ENCODE measurements around the gene GM2A. TPM values are rescaled to one million over a fixed set of nuclear protein-coding genes. Genes with fewer than 3 reads are reported as not detected.
"Not testable (repeated sequence)": the region's sequence is repeated elsewhere in the genome, so short reads cannot be mapped to it uniquely, and the experiment has no call there.

Gene GM2A
- total RNA-seq, 1 donor from 2014 or later, result 38.7 TPM

DNA sequence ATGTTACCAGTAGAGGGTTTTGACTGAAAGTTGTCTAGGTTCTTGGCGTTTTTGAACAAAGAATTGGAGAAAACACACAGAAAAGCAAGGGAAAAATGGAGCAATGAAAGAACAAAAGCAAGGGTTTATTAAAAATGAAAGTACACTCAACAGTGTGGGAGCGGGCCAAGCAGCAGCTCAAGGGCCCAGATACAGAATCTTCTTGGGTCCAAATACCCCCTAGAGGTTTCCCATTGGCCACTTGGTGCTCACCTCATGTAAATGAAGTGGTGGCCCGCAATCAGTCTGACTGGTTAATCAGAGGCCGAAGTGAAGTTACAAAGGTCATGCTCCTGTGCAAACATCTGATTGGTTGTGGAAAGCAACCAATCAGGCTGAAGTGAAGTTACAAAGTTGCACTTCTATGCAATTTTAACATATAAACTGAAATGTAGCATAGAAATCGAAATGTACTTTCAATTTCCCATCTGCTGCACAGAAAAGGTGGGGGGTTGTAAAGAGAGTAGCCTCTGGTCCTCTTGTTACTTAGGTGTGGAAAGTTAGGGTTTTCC, 1.9 kb upstream of the GM2A start:
- DNase-seq (ENCODE audit: low spot score), result no peak

DNA sequence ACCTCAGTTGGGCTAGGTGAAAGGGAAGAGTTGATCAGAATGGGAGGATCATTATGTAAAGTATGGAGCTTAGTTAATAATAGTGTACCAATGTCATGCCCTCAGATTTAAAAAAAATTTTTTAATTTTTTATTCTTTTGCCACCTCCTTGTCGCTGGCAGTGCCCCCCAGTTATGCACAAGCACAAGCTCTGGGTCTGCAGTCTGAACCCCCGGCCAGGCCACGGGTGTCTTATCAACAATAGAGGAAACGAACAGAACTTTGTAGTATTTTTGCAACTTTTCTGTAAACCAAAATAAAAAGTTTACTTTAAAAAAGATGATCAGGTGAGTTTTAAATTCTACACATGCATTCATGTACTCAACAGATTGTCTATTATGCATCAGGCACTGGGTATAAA, 1.4 kb upstream of the GM2A start:
- no peak for DNase-seq (ENCODE audit: low spot score)

DNA sequence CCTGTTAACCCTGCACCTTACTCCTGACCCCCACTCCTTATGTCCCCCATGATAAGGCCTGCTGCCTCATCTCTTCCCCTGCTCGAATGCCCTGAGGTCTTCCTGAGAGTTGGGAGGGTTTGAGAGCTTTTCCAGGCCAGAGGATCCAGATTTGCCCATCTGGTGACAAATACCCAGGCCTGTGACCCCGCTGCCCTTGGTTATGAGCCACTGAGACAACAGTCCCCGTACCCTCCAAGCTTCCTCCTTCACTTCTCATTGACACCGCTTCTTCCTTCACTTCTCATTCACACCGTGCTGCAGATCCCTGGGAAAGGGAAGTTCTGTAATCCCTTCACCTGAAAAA, 593 bp downstream of the GM2A start:
- DNase-seq (ENCODE audit: low spot score), result no peak

DNA sequence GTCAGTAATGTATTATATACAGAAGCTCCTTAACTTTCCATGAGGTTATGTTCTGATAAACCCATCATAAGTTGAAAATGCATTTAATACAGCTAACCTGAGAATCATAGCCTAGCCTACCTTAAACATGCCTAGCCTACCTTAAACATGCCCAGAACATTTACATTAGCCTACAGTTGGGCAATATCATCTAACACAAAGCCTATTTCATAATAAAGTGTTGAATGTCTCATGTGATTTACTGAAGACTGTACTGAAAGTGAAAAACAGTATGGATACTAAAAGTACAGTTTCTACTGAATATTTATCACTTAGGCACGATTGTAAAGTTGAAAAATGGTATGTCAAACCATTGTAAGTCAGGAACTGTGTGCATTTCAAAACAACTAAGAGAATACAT, 1.6 kb downstream of the GM2A start:
- DNase-seq (ENCODE audit: low spot score), result no peak

- DNase-seq (ENCODE audit: low spot score), result not testable (repeated sequence)
Measured at GRCh38 chr5:151254990-151255389, 2.0 kb downstream of the GM2A start.

DNA sequence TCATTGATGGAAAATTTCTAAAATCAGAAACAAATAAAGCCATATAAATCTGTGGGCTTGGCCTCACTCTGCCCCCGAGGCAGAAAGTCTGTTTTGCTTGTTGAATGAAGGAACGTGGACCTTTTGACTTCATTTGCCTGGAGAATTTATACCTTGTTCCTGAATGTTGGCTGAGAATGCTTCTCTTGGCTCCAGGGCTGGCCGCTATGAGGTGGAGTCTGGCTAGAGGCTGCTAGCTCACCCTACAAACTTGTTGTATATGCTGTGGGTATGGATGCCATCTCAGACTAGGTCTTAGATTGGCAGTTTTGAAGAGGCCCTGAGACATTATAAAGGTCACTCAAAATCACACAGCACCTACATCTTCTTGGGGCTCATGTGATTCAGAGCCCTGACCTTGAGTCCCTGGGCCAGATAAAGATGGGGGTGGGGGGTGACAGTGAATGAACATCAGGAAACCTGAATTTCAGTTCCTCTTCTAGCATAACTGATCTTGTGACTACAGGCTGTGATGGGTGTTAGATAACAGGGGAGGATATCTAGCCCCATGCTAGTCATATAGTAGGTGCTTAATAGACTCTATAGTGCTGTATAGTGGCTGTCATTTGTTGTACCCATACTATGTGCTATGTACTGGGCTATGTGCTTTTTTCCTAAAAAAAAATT, 2.8 kb downstream of the GM2A start:
- DNase-seq (ENCODE audit: low spot score), result no peak

GRCh38 chr5:151257731-151258181, 4.8 kb downstream of the GM2A start:
- DNase-seq (ENCODE audit: low spot score), result no peak

DNA sequence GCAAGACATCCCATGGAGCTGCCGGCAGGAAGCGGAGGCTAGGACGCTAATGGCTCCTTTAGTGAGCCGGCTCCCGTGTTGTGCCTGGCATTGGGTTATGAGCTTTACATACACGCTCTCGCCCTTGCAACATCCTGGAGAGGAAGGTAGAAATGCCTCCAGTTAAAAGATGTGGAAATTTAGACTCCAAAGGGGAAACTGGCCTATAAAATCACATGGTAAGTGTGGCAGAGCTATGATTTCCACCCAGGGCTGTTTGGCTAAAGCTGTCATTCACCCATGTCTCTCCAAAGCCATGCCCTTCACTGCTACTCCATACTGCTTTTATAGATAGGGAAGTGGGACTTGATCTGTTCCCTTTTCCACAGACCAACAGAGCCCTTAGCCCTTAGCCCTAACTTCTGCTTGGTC, 5.2 kb downstream of the GM2A start:
- no peak for DNase-seq (ENCODE audit: low spot score)

GRCh38 chr5:151258816-151259215, 5.8 kb downstream of the GM2A start:
- no peak for DNase-seq (ENCODE audit: low spot score)

DNA sequence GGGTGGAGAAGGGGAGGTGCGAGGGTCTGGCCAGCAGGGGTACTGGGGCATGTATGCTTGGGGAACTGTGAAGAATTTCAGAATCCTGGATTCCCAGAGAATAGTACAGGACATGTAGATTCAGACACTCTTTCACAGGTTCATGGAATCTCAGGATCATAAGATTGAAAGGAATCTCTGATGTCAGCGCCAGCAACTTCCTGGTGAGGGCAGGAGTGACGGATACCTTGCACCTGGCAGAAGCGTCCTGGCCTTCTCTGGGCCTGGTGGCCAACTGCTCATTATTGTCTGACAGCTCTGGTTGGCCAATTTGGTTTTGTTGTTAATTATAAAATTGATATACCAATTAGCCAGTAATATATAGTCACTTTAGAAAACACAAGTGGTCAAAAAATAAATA, 6.9 kb downstream of the GM2A start:
- no peak for DNase-seq (ENCODE audit: low spot score)

GRCh38 chr5:151262532-151262931, 9.5 kb downstream of the GM2A start:
- DNase-seq (ENCODE audit: low spot score), result no peak

DNA sequence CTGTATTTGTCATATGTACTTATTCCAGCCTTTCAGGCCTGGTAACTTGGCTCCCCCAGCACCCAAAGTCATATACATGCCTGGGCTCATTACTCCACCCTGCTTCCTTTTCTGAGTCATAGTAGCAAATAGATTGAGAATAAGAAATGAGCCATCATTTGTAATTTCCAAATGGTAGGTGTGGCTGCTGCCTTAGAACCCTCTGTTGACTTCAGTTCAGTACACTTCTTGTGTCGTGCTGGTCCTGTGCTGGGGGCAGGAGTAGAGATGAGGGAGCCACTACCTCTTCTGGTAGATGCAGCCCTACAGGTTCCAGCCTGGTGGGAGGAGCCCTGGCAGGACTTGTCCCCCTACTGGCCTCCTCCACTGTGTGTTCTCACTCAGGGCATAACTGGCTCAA, 11.1 kb downstream of the GM2A start:
- DNase-seq (ENCODE audit: low spot score), result no peak

DNA sequence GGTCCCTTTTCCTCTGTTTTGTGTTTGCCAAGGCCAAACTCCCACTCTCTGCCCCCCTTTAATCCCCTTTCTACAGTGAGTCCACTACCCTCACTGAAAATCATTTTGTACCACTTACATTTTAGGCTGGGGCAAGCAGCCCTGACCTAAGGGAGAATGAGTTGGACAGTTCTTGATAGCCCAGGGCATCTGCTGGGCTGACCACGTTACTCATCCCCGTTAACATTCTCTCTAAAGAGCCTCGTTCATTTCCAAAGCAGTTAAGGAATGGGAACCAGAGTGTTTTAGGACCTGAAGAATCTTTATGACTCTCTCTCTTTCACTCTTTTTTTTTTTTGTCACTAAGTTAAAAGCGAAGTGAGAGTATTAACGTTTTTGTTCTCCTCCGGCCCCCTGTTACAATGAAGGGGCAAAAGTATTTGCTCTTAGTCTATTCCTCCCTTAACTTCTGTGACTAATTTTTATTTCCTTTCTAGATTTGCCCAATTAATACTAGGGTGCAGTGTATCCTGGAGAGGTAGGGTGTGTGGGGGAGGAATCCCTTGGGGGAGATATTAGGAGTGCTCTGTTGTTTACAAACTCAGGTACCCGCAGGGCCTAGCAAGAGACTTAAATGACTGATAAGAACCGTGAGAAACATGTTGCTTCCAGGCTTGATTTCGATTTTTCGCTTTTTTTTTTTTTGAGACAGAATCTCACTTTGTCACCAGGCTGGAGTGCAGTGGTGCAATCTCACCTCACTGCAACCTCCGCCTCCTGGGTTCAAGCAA, 14.7 kb downstream of the GM2A start:
- DNase-seq (ENCODE audit: low spot score), result no peak

GRCh38 chr5:151270599-151270998, 17.6 kb downstream of the GM2A start:
- DNase-seq (ENCODE audit: low spot score), result no peak

- DNase-seq (ENCODE audit: low spot score), result no peak
Measured at GRCh38 chr5:151271336-151271735, 18.4 kb downstream of the GM2A start.

DNA sequence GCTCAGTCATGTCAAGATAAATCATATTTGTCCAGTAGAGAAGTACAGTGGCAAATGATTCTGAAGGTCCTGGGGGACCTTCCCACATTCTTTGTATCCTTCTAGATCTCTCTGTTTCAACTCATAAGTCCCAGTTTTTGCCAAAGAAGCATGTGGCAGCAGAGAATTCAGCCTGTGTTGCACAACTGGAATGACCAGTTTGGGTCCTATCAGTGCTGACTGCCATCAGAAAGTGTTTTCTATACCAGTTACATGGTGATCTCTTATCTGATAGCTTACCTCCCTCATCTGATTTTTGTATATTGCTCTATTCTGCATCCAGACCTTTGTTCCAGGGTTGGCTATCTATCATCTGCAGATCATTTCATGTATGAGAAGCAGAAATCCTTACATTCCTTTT, 21.7 kb downstream of the GM2A start:
- DNase-seq (ENCODE audit: low spot score), result no peak

DNA sequence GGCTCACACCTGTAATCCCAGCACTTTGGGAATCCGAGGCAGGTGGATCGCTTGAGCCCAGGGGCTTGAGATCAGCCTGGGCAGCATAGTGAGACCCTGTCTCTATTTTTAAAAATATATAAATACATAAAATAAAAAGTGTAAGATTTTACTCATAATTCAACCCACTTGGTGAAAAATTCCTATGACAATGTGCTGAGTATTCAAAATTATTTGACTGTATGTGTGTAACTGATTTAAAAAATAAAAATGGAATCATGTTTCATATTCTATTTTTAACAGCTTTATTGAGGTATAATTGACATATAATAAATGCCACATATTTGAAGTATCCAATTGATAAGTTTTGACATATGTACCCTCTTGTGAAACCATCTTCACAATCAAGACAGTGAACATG, 22.8 kb downstream of the GM2A start:
- DNase-seq (ENCODE audit: low spot score), result no peak

- no peak for DNase-seq (ENCODE audit: low spot score)
Measured at GRCh38 chr5:151278845-151279244, 25.9 kb downstream of the GM2A start.

DNA sequence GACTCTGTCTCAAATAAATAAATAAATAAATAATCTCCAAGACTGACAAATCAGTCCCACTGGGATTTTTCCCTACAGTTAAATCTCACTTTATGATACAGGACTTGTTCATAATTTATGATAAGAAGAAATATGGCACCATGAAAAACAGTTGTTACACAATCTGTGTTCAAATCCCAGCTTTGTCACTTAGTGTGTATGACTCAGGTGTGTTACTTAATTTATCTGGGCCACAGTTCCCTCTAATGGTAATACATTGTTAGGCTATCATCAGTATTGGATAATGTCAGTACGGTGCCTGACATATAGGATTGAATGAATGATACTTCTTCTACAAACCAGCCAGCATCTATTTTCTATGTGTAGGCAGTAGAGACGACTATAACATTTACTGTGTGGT, 27.5 kb downstream of the GM2A start:
- no peak for DNase-seq (ENCODE audit: low spot score)

DNA sequence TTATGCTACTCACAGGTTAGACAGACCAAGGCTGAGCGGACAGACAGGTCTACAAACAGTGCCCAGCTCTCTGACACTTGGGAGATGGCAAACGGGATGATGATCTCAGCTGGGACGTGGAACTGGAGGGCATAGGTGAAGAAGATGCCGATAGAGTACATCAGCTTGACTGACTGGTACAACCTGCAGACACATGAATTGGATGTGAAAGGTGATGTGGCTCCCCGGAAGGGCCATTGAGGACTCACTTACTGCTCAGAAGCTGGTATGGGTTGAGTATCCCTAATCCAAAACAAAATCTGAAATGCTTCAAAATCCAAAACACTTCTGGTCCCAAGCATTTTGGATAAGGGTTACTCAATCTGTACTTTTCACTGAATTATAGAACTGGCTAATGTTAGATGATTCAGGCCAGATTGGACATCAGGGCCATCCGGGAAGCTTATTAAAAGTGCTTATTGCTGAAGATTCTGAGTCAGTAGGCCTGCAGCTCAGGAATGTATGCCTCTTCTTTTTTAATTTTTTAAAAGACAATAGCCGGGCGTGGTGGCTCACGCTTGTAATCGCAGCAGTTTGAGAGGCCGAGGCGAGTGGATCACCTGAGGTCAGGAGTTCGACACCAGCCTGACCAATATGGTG, 28.1 kb downstream of the GM2A start:
- no peak for DNase-seq (ENCODE audit: low spot score)

GRCh38 chr5:151283120-151283825, 30.3 kb downstream of the GM2A start:
- DNase-seq (ENCODE audit: low spot score), result no peak

Measured in mesenteric fat pad (tissue), 1 donor.